ENCODE results near the gene PRSS53. TPM values are rescaled to one million over a fixed set of nuclear protein-coding genes. Genes with fewer than 3 reads are reported as not detected.

PRSS53 gene
- total RNA-seq, 1 experiment from 2014 or later, result 7.0 TPM

DNA sequence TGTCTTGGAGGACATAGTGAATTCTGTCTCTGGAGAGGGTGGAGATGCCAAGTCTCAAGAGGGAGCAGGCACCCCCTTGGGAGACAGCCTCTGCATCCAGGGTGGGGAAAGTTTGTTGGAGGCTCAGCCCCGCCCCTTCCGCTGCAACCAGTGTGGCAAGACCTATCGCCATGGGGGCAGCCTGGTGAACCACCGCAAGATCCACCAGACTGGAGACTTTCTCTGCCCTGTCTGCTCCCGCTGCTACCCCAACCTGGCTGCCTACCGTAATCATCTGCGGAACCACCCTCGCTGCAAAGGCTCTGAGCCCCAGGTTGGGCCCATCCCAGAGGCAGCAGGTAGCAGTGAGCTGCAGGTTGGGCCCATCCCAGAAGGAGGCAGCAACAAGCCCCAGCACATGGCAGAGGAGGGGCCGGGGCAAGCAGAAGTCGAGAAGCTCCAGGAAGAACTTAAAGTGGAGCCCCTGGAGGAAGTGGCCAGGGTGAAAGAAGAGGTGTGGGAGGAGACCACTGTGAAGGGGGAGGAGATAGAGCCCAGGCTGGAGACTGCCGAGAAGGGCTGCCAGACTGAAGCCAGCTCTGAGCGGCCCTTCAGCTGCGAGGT is 9.3 kb downstream of the PRSS53 start:
- intact Hi-C loops (cut with micrococcal nuclease; ENCODE audit: unreplicated experiment), result no loop called here
- Mint-ChIP-seq H3K36me3 (ENCODE audit: insufficient read depth, unreplicated experiment) (peaks cover 62% of the 10 kb centered on the region), H3K9me3 (ENCODE audit: low read depth, unreplicated experiment) (no peaks in the 10 kb centered on the region), H3K4me1 (ENCODE audit: low read depth, unreplicated experiment) (peaks cover 10% of the 10 kb centered on the region), H3K4me3 (ENCODE audit: low read depth, unreplicated experiment) (no peak overlapping the region), H3K27me3 (ENCODE audit: unreplicated experiment) (no peaks in the 10 kb centered on the region), H3K27ac (ENCODE audit: unreplicated experiment) (no peak overlapping the region)
- no TSS peak for BruUV-seq (replicated peaks)
- DNase-seq, result no peak
- CTCF ChIA-PET, result no interaction called here
- TF ChIP-seq, protein P1, sequence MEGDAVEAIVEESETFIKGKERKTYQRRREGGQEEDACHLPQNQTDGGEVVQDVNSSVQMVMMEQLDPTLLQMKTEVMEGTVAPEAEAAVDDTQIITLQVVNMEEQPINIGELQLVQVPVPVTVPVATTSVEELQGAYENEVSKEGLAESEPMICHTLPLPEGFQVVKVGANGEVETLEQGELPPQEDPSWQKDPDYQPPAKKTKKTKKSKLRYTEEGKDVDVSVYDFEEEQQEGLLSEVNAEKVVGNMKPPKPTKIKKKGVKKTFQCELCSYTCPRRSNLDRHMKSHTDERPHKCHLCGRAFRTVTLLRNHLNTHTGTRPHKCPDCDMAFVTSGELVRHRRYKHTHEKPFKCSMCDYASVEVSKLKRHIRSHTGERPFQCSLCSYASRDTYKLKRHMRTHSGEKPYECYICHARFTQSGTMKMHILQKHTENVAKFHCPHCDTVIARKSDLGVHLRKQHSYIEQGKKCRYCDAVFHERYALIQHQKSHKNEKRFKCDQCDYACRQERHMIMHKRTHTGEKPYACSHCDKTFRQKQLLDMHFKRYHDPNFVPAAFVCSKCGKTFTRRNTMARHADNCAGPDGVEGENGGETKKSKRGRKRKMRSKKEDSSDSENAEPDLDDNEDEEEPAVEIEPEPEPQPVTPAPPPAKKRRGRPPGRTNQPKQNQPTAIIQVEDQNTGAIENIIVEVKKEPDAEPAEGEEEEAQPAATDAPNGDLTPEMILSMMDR (IDR thresholded peaks at IDR 0.05; ENCODE audit: unreplicated experiment), result no peak

DNA sequence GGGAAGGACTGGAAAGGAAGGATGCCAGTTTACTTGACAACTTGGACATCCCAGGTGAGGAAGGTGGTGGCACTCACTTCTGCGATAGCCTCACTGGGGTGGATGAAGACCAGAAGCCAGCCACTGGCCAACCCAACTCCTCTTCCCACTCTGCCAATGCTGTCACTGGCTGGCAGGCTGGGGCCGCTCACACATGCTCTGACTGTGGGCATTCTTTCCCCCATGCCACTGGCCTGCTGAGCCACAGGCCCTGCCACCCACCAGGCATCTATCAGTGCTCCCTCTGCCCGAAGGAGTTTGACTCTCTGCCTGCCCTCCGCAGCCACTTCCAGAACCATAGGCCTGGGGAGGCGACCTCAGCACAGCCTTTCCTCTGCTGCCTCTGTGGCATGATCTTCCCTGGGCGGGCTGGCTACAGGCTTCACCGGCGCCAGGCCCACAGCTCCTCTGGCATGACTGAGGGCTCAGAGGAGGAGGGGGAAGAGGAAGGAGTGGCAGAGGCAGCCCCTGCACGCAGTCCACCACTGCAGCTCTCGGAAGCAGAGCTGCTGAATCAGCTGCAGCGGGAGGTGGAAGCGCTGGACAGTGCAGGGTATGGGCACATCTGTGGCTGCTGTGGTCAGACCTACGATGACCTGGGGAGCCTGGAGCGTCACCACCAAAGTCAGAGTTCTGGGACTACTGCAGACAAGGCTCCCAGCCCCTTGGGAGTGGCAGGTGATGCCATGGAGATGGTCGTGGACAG is 10.0 kb downstream of the PRSS53 start:
- TF ChIP-seq, protein P1 (IDR thresholded peaks at IDR 0.05; ENCODE audit: unreplicated experiment), result no peak

DNA sequence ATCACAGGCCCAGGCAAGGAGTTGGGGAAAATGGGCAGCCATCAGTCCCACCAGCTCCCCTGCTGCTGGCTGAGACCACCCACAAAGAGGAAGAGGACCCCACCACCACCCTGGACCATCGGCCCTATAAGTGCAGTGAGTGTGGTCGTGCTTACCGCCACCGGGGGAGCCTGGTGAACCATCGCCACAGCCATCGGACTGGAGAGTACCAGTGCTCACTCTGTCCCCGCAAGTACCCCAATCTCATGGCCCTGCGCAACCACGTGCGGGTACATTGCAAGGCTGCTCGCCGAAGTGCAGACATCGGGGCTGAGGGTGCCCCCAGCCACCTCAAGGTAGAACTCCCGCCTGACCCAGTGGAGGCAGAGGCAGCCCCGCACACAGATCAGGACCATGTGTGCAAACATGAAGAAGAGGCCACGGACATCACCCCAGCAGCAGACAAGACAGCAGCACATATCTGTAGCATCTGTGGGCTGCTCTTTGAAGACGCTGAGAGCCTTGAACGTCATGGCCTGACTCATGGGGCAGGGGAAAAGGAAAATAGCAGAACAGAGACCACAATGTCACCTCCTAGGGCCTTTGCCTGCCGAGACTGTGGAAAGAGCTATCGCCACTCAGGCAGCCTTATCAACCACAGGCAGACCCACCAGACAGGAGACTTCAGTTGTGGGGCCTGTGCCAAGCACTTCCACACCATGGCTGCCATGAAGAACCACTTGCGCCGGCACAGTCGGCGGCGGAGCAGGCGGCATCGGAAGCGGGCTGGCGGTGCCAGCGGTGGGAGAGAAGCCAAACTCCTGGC is 10.9 kb downstream of the PRSS53 start:
- no peaks in the 10 kb centered on the region for H3K27me3 Mint-ChIP-seq (ENCODE audit: unreplicated experiment)
- H3K4me3 Mint-ChIP-seq (ENCODE audit: low read depth, unreplicated experiment), result no peak overlapping the region
- H3K9me3 Mint-ChIP-seq (ENCODE audit: low read depth, unreplicated experiment), result no peaks in the 10 kb centered on the region
- H3K4me1 Mint-ChIP-seq (ENCODE audit: low read depth, unreplicated experiment), result peaks cover 13% of the 10 kb centered on the region
- TF ChIP-seq, protein P1 (IDR thresholded peaks at IDR 0.05; ENCODE audit: unreplicated experiment), result no peak
- H3K36me3 Mint-ChIP-seq (ENCODE audit: insufficient read depth, unreplicated experiment), result peaks cover 69% of the 10 kb centered on the region
- no TSS peak for BruUV-seq (replicated peaks)
- CTCF ChIA-PET, result no interaction called here
- no peak for DNase-seq
- intact Hi-C loops (cut with micrococcal nuclease; ENCODE audit: unreplicated experiment), result no loop called here
- H3K27ac Mint-ChIP-seq (ENCODE audit: unreplicated experiment), result no peak overlapping the region

More for the DNA sequence above, 10.0 kb downstream of the PRSS53 start:
- Mint-ChIP-seq H3K36me3 (ENCODE audit: insufficient read depth, unreplicated experiment) (peaks cover 69% of the 10 kb centered on the region), H3K9me3 (ENCODE audit: low read depth, unreplicated experiment) (no peaks in the 10 kb centered on the region), H3K27me3 (ENCODE audit: unreplicated experiment) (no peaks in the 10 kb centered on the region), H3K4me1 (ENCODE audit: low read depth, unreplicated experiment) (peaks cover 13% of the 10 kb centered on the region), H3K4me3 (ENCODE audit: low read depth, unreplicated experiment) (no peak overlapping the region), H3K27ac (ENCODE audit: unreplicated experiment) (no peak overlapping the region)
- no TSS peak for BruUV-seq (replicated peaks)
- CTCF ChIA-PET, result no interaction called here
- intact Hi-C loops (cut with micrococcal nuclease; ENCODE audit: unreplicated experiment), result no loop called here
- no peak for DNase-seq

DNA sequence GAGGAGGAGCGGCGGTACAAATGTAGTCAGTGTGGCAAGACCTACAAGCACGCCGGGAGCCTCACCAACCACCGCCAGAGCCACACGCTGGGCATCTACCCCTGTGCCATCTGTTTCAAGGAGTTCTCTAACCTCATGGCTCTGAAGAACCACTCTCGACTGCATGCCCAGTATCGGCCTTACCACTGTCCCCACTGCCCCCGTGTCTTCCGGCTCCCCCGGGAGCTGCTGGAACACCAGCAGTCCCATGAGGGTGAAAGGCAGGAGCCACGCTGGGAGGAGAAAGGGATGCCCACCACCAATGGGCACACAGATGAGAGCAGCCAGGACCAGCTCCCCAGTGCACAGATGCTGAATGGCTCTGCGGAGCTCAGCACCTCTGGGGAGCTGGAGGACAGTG is 11.7 kb downstream of the PRSS53 start:
- CTCF ChIA-PET, result no interaction called here
- Mint-ChIP-seq H3K36me3 (ENCODE audit: insufficient read depth, unreplicated experiment) (peaks cover 67% of the 10 kb centered on the region), H3K9me3 (ENCODE audit: low read depth, unreplicated experiment) (no peaks in the 10 kb centered on the region), H3K27me3 (ENCODE audit: unreplicated experiment) (no peaks in the 10 kb centered on the region), H3K27ac (ENCODE audit: unreplicated experiment) (no peak overlapping the region), H3K4me3 (ENCODE audit: low read depth, unreplicated experiment) (no peak overlapping the region), H3K4me1 (ENCODE audit: low read depth, unreplicated experiment) (peaks cover 18% of the 10 kb centered on the region)
- DNase-seq, result no peak
- TF ChIP-seq, protein P1 (IDR thresholded peaks at IDR 0.05; ENCODE audit: unreplicated experiment), result no peak
- no TSS peak for BruUV-seq (replicated peaks)
- intact Hi-C loops (cut with micrococcal nuclease; ENCODE audit: unreplicated experiment), result no loop called here

Data from Calu3 (cell line).